GM10248 (cell line): Measurements from ENCODE around the gene LMBR1.
"Not testable (repeated sequence)": the region's sequence is repeated elsewhere in the genome, so short reads cannot be mapped to it uniquely, and the experiment has no call there.

Experiments
- CTCF ChIA-PET: fragments of 300-600 bp; sonication (Branson Sonifier 250); formaldehyde crosslinking; extraction: SDS; loops from one replicate; lab custom pipeline; 2021; ENCODE audit warnings: antibody characterized with exemption; lab: Yijun Ruan, JAX
- POLR2A ChIA-PET: fragments of 350-650 bp; sonication (Branson Sonifier 250); formaldehyde crosslinking; extraction: SDS; loops from one replicate; lab custom pipeline; 2020; ENCODE audit warnings: antibody characterized with exemption; lab: Yijun Ruan, JAX
- DNase-seq: peaks from one replicate; pipeline ENCODE4 v3.0.0; 2012; ENCODE audit errors: extremely low spot score
- CTCF ChIP-seq: IDR thresholded peaks from 2 replicates; pipeline ENCODE4 v1.5.1; 2012; ENCODE audit warnings: mild to moderate bottlenecking, low read depth; ENCODE audit errors: extremely low read depth, missing control alignments, control extremely low read depth

The LMBR1 gene

GRCh38 chr7:156725073-156725472 is 167.9 kb downstream of the LMBR1 start:
- ChIA-PET CTCF (interaction anchor here (0.7 to 1.5 kb wide), 4 partner anchors 11 to 54 kb away, joined by 3 to 5 read pairs (median 4); no protein-coding TSS in a partner anchor), POLR2A (no interaction called here)
- DNase-seq: no peak
- no peak for TF ChIP-seq CTCF

- ChIA-PET POLR2A (no interaction called here), CTCF (interaction anchor here (1.2 kb wide), 1 partner anchor 9 kb away, joined by 3 read pairs; no protein-coding TSS in a partner anchor)
- DNase-seq: no peak
- TF ChIP-seq CTCF: no peak
Measured at GRCh38 chr7:156722043-156722826, 170.7 kb downstream of the LMBR1 start.

- TF ChIP-seq CTCF: no peak
- POLR2A ChIA-PET: no interaction called here
- no peak for DNase-seq
- CTCF ChIA-PET: interaction anchor here (0.9 to 2.1 kb wide), 2 partner anchors 10 to 20 kb away, joined by 3 to 4 read pairs; no protein-coding TSS in a partner anchor
Measured at GRCh38 chr7:156703773-156704482, 189.1 kb downstream of the LMBR1 start.

- CTCF ChIA-PET: interaction anchor here (2.1 kb wide), 1 partner anchor 19 kb away, joined by 4 read pairs; no protein-coding TSS in a partner anchor
- TF ChIP-seq CTCF: no peak
- POLR2A ChIA-PET: no interaction called here
- no peak for DNase-seq
Measured at GRCh38 chr7:156703209-156703608, 189.8 kb downstream of the LMBR1 start.

- no peak for TF ChIP-seq CTCF
- no peak for DNase-seq
- ChIA-PET CTCF (interaction anchor here (2.1 kb wide), 1 partner anchor 18 kb away, joined by 4 read pairs; no protein-coding TSS in a partner anchor), POLR2A (no interaction called here)
Measured at GRCh38 chr7:156702399-156702798, 190.6 kb downstream of the LMBR1 start.

- CTCF ChIA-PET, POLR2A ChIA-PET, DNase-seq: not testable (repeated sequence)
Measured at GRCh38 chr7:156701787-156702186, 191.2 kb downstream of the LMBR1 start.

- CTCF ChIA-PET, DNase-seq, POLR2A ChIA-PET: not testable (repeated sequence)
Measured at GRCh38 chr7:156698512-156698911, 194.5 kb downstream of the LMBR1 start.

GRCh38 chr7:156697283-156697682 is 195.7 kb downstream of the LMBR1 start:
- POLR2A ChIA-PET, DNase-seq: not testable (repeated sequence)
- CTCF ChIA-PET: interaction anchor here (0.8 kb wide), 1 partner anchor 11 kb away, joined by 3 read pairs; no protein-coding TSS in a partner anchor
